Measurements from ENCODE around the gene INO80D. TPM values are rescaled to one million over a fixed set of nuclear protein-coding genes. Genes with fewer than 3 reads are reported as not detected.

Gene INO80D, protein sequence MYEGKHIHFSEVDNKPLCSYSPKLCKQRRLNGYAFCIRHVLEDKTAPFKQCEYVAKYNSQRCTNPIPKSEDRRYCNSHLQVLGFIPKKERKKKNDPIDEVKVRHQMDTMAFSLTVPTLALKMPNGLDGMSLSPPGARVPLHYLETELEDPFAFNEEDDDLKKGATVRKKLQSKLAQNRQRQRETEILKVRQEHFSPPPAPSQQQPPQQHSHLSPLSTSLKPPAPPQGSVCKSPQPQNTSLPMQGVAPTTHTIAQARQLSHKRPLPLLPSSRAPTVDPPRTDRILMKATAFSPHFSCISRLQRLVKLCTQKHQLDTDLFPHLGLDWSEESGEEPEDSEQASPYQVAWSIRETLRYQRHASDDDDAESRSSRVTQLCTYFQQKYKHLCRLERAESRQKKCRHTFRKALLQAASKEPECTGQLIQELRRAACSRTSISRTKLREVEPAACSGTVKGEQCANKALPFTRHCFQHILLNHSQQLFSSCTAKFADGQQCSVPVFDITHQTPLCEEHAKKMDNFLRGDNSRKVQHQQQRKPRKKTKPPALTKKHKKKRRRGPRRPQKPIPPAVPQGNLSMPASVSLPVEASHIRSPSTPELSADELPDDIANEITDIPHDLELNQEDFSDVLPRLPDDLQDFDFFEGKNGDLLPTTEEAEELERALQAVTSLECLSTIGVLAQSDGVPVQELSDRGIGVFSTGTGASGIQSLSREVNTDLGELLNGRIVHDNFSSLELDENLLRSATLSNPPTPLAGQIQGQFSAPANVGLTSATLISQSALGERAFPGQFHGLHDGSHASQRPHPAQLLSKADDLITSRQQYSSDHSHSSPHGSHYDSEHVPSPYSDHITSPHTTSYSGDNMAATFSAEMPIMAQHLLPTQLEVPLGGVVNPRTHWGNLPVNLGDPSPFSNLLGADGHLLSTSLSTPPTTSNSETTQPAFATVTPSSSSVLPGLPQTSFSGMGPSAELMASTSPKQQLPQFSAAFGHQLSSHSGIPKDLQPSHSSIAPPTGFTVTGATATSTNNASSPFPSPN
- 10 to 100 TPM; 16.0 to 24.5 (median 17.3) TPM for total RNA-seq

DNA sequence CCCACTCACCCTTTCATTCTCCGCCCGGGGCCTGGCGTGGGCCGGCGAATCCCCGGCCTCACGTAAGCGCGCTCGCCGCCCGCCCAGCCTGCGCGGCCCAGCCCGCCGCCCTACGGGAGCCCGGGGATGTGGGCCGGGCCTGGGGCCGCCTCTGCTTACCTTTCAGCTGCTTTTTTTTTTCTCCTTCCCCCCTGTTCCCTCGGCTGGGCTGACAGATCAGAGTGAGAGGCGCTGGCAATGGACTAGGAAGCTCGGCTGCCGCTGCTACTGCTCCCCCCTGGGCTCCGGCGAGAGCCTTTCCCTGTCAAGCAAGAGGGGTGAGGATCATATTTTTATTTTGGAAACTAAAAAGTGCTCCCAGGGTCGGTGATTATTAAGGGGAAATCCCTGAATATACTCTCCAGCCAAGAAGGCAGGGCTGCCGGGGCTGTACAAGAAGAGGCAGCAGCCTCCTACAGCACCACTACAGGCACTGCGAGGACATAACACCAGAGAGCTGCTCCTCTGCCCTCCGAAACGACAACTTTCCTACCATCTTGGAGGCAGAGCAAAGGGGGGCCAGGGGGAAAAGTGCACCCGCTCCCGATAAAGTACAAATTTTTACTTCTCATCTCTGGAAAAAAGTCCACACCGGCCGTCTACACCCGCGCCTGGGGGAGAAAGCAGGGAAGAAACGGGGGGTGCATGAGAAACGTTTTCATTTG is at the start of gene INO80D:
INO80D (minus strand) TSS at position 433 of the 704 bp plus-strand sequence. CDS start 23,158 bp downstream, outside the sequence.
- TF ChIP-seq, protein P1, sequence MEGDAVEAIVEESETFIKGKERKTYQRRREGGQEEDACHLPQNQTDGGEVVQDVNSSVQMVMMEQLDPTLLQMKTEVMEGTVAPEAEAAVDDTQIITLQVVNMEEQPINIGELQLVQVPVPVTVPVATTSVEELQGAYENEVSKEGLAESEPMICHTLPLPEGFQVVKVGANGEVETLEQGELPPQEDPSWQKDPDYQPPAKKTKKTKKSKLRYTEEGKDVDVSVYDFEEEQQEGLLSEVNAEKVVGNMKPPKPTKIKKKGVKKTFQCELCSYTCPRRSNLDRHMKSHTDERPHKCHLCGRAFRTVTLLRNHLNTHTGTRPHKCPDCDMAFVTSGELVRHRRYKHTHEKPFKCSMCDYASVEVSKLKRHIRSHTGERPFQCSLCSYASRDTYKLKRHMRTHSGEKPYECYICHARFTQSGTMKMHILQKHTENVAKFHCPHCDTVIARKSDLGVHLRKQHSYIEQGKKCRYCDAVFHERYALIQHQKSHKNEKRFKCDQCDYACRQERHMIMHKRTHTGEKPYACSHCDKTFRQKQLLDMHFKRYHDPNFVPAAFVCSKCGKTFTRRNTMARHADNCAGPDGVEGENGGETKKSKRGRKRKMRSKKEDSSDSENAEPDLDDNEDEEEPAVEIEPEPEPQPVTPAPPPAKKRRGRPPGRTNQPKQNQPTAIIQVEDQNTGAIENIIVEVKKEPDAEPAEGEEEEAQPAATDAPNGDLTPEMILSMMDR (IDR thresholded peaks at IDR 0.05; ENCODE audit: low read depth), result no peak

DNA sequence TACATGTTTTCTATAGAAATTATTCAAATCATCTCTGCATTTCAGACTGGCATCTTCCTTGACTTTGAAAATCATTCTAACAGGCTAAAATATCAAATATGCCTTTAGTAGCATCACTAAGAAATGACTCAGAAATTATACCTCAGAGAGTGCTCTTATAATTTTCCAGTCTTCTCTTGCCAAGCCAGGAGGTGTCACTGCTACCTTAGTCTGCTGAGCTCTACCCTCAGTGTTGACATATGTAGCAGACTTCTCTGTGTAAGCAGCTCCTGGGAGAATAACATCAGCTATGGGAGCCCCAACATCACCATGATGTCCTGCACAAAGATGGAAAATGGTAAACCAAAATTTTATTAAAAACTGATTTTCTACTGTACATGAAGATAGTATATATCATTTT is 41.7 kb upstream of the INO80D start:
- TF ChIP-seq, protein P1 (IDR thresholded peaks at IDR 0.05; ENCODE audit: low read depth), result no peak

DNA sequence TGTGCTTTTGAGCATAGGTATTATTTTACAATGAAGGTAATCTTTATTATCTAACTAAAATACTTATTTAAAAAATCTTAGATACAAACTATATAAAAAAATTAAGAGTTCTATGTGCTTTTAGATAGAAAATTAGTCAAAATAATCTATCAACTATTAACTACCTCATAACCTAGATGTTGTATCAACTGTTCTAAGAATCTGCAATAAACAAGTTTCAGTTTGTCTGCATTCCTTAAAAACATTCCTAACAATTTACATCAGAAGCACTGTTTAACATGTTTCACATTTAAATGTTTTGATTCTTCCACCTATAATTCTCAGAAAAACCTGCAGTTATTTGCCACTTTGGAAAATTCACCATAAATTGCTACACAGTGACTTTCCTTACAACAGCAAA is 39.9 kb upstream of the INO80D start:
- TF ChIP-seq, protein P1 (IDR thresholded peaks at IDR 0.05; ENCODE audit: low read depth), result no peak

DNA sequence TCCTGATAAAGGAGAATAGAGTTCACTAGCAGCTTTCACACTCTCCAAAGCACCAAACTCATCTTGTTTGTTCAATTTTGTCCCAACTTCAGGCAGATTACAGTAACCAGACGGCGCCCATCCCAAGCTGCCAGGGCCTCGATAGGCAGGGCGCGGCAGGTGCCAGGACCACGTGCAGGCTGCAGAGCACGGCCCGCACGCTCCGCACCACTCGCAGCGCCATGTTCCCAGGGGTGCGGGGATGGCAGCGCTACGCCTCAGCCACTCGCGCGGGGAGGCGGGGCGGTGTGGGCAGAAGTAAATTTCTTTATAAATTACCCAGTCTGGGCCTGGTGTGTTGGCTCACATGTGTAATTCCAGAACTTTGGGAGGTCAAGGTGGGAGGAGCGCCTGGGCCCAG is 30.3 kb upstream of the INO80D start:
- TF ChIP-seq, protein P1 (IDR thresholded peaks at IDR 0.05; ENCODE audit: low read depth), result no peak

- TF ChIP-seq, protein P1 (IDR thresholded peaks at IDR 0.05; ENCODE audit: low read depth), result no peak
Measured at GRCh38 chr2:206115026-206115578, 29.1 kb upstream of the INO80D start.

- TF ChIP-seq, protein P1 (IDR thresholded peaks at IDR 0.05; ENCODE audit: low read depth), result no peak
Measured at GRCh38 chr2:206112846-206113547, 27.0 kb upstream of the INO80D start.

Measured in subcutaneous adipose tissue (tissue), 4 donors.